WI38 (cell line): ENCODE measurements around the gene CREM.
A peak's percentile ranks its signal among the peaks of the same experiment; 100 is the strongest.

Source experiments
- H3K4me3 ChIP-seq: 2 replicates; pipeline ENCODE4 v1.5.1; 2011; ENCODE audit warnings: low read depth, mild to moderate bottlenecking, control low read depth, low read length
- TF ChIP-seq, protein P1 (sequence below): IDR thresholded peaks from 2 replicates; pipeline ENCODE4 v1.5.1; 2012; ENCODE audit warnings: low read depth, mild to moderate bottlenecking, control low read depth, low read length

Gene CREM

DNA sequence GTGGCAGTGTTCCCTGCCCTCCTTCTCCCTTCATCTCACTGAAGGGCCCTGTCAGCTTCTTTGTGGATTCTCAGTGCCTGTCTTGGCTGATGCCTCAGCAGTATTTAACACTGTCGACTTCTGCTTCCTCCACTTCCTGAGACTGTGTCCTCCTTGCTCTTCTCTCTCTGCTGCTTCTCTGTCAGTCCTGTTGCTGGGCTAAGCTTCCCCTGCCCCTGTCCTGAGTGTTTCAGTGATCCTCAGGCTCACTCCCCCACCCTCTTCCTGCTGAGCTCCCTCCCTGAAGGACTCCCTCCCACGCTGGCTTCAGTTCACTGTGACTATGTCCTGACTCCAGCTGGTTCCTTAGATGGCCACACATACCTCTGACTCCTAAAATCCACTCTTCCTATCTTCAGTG is 64.9 kb downstream of the CREM start:
- no peak overlapping the region for H3K4me3 ChIP-seq
- TF ChIP-seq, protein P1, sequence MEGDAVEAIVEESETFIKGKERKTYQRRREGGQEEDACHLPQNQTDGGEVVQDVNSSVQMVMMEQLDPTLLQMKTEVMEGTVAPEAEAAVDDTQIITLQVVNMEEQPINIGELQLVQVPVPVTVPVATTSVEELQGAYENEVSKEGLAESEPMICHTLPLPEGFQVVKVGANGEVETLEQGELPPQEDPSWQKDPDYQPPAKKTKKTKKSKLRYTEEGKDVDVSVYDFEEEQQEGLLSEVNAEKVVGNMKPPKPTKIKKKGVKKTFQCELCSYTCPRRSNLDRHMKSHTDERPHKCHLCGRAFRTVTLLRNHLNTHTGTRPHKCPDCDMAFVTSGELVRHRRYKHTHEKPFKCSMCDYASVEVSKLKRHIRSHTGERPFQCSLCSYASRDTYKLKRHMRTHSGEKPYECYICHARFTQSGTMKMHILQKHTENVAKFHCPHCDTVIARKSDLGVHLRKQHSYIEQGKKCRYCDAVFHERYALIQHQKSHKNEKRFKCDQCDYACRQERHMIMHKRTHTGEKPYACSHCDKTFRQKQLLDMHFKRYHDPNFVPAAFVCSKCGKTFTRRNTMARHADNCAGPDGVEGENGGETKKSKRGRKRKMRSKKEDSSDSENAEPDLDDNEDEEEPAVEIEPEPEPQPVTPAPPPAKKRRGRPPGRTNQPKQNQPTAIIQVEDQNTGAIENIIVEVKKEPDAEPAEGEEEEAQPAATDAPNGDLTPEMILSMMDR = no peak

DNA sequence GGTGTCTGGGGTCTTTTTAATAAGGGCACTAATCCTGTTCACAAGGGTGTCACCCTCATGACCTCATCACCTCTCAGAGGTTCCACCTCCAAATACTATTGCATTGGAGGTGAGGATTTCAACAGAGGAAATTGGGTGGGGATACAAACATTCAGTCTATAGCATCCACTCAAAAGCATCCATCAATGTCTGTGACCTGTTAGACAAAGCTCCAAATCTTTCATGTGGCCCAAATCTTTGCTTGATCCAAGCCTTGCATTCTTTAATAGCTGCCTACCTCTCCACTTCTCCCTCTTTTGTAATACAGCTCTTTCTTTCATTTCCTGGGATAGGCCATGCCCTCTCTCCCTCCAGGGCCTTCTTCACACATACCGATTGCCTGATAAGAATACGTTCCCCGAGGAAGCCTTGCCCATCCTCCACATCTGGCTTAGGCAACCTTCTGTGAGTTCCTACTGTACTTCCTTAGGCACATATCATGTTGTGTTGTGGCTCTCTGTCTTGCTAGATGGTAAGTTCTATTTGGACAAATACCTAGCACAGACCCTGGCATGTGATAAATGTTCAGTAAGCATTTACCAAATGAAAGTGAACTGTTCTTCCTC is 66.1 kb downstream of the CREM start:
- no peak overlapping the region for H3K4me3 ChIP-seq
- TF ChIP-seq, protein P1 = no peak

DNA sequence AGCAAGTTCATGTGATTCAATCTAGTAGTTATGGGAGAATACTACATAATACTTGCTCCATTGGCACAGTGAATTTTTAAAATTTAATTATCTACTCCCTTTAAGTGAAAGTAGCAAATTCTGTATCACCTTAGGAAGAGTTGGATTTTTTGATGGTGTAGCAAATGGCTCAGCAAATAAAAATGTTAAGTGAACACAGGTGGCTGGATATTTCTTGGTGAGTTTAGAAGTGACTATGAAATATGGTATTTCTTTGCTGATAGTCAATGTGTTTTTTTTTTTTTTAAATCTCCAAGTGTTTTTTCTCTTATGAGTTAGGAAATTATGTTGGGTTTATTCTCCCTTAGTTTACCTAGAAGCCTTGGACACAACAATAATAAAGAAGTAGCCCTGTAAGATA is 67.8 kb downstream of the CREM start:
- TF ChIP-seq, protein P1 = no peak
- H3K4me3 ChIP-seq = no peak overlapping the region

DNA sequence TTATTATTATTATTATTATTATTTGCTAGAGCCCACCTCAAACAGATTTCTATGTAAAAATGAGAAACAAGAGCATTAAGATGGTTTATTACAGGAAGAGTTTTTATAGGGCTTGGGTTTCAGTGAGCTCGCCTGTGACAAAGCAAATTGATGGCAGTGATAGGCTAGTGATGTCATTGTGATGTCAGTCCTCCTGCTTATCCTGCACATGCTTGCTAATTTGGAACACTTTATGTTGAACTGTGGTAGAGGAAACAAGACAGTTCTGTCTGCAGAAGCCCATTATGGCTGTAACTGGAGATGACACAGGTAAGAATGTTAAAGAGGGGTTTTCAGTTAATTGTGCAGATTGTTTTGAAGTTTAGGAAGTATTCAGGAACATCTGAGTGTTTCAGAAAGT is 68.3 kb downstream of the CREM start:
- TF ChIP-seq, protein P1 = no peak
- peak overlapping the region; percentile 63 for H3K4me3 ChIP-seq

DNA sequence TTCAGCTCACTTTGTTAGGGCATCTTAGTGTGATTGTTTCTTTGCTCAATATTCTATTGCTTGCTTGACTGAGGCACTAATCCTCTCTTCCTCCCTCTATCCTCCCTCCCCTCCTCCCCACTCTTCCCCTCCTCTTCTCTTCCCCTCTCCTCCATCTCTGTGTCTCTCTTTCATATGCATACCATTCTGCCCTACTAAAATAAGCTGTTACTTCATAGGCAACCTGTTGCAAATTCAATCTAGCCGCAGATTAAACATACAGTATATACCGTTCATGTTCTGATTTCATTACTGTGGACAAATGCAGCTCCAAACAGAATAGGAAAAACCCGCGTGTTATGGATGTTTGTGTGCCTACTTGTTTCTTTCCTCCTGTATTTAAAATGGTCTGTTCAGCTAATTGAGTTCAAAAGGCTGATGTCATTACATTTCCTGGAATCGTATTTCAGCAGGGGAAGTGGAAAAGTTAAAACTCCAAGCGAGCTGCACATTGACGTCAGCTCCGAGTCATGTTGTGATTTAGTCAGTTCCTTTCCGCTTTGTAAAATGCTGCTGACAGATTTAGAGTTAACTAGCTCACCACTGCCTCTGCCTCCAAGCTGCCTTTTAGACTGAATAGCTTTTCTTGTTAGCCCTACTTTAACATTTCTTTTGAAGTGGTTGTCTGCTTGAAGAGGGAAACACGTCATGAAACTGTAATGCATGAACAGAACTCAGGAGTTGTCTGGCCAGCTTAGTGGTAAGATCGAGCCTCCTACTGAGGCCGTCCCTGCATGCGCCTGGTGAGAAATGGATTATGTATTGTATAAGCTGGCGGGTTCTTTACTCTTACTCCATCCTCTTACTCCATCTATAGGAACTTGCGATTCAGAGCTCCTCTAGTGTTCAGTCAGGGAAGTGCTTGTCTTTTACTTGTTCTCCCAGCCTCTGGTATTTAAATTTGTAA is 69.0 kb downstream of the CREM start:
- TF ChIP-seq, protein P1 = peak; percentile 78
- H3K4me3 ChIP-seq = peak overlapping the region; percentile 63

DNA sequence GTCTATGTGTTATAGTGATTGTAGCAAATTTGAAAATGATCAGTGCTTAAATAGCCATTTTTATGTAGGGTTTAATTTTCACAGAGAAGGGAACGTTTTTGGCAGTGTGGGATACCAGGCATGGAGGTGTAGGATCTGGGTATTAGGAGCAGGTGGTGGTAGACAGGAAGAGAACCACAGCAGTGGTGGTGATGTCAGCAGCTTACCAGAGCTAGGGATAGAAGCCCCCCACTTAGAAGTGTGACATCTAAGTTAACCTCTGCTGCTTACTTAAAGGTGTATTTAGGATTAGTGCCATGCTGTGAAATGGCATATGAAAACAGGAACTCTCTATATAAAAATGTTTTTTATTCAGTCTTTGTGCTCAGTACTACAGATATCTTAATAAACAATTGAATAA is 73.8 kb downstream of the CREM start:
- H3K4me3 ChIP-seq = no peak overlapping the region
- TF ChIP-seq, protein P1 = no peak

DNA sequence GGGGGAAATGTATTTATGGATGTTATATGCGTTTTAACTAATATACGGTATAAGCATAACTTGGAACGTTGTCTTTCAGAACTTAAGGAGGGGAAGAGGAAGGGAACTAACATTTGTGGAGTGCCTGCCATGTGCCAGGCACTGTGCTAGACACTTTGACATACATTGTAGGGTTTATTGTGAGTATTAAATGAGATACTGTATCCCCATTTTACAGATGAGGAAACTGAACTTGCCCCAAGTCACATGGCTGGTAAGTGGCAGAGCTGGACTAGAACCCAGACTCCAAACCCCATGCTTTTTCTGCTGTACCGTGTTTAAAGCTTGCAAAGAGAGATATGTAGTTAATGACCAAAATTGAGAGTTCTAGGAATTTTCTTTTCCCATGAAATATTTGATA is 74.6 kb downstream of the CREM start:
- H3K4me3 ChIP-seq = no peak overlapping the region
- TF ChIP-seq, protein P1 = no peak
